Measurements from ENCODE around the gene WDTC1. TPM values are rescaled to one million over a fixed set of nuclear protein-coding genes. Genes with fewer than 3 reads are reported as not detected.

Gene WDTC1
- total and polyA plus RNA-seq, 4 donors: 4.6 to 25.0 (median 19.6) TPM

DNA sequence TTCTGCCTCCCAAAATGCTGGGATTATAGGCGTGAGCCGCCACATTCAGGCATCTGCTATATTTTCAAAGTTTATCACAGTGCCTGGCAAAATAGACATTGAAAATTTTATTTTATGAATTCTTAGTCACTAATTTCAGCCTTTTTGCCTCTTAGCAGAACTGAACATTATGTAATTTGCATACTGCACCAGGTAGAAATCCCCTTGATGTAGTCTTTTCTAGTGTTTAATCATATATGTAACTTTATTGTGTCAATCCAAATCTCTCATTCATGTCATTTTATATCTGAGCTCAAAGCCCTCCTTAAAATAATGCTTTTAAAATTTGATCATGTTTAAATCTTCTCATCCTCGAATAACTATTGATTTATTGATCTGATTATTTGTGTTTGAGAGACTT is 19.2 kb downstream of the WDTC1 start:
- Histone ChIP-seq H3K4me1 (ENCODE audit: control insufficient read depth in 4 of 4, insufficient read depth in 4 of 4, low read length in 3 of 4) (peaks cover 0 to 5% (median under 1%) of the 10 kb centered on the region in 4 donors), H3K27ac (ENCODE audit: low read depth in 1 of 2, low read length in 2 of 2) (no peak overlapping the region)
- 73% methylated on average over 3 of the region's 3 CpGs for WGBS

GRCh38 chr1:27255136-27255535 is 20.7 kb downstream of the WDTC1 start:
- peaks cover 0 to 5% (median under 1%) of the 10 kb centered on the region in 4 donors for H3K4me1 ChIP-seq (ENCODE audit: control insufficient read depth in 4 of 4, insufficient read depth in 4 of 4, low read length in 3 of 4)
- no peak overlapping the region for H3K27ac ChIP-seq (ENCODE audit: low read depth in 1 of 2, low read length in 2 of 2)
- H3K27me3 ChIP-seq (ENCODE audit: control insufficient read depth in 4 of 4, insufficient read depth in 4 of 4, low read length in 3 of 4): no peaks in the 10 kb centered on the region
- DNase-seq (ENCODE audit: low spot score): no peak
- no peak overlapping the region for H3K4me3 ChIP-seq (ENCODE audit: low read depth in 1 of 3, low read length in 3 of 3)
- TF ChIP-seq SP1 (IDR thresholded peaks at IDR 0.05) (no peak), GABPA (IDR thresholded peaks at IDR 0.05 in 1 of 2, conservative IDR thresholded peaks at IDR 0.05 in 1 of 2) (no peak), FOXA1 (IDR thresholded peaks at IDR 0.05) (no peak), RXRA (IDR thresholded peaks at IDR 0.05) (no peak), RAD21 (IDR thresholded peaks at IDR 0.05) (no peak), EGR1 (IDR thresholded peaks at IDR 0.05; ENCODE audit: low read depth in 2 of 2) (no peak), YY1 (IDR thresholded peaks at IDR 0.05) (no peak), NR2F2 (IDR thresholded peaks at IDR 0.05) (no peak), FOXA2 (IDR thresholded peaks at IDR 0.05) (no peak)
- TF ChIP-seq, protein P1, sequence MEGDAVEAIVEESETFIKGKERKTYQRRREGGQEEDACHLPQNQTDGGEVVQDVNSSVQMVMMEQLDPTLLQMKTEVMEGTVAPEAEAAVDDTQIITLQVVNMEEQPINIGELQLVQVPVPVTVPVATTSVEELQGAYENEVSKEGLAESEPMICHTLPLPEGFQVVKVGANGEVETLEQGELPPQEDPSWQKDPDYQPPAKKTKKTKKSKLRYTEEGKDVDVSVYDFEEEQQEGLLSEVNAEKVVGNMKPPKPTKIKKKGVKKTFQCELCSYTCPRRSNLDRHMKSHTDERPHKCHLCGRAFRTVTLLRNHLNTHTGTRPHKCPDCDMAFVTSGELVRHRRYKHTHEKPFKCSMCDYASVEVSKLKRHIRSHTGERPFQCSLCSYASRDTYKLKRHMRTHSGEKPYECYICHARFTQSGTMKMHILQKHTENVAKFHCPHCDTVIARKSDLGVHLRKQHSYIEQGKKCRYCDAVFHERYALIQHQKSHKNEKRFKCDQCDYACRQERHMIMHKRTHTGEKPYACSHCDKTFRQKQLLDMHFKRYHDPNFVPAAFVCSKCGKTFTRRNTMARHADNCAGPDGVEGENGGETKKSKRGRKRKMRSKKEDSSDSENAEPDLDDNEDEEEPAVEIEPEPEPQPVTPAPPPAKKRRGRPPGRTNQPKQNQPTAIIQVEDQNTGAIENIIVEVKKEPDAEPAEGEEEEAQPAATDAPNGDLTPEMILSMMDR (IDR thresholded peaks at IDR 0.05; ENCODE audit: low read depth, low read length, missing input control): no peak
- H3K9me3 ChIP-seq (ENCODE audit: control insufficient read depth in 4 of 4, low read length in 3 of 4): no peaks in the 10 kb centered on the region
- no peak overlapping the region for H3K9ac ChIP-seq (ENCODE audit: low read depth in 1 of 2, low read length in 2 of 2)
- H3K36me3 ChIP-seq (ENCODE audit: control insufficient read depth in 4 of 4, insufficient read depth in 3 of 4, low read depth in 1 of 4, low read length in 3 of 4): no peaks in the 10 kb centered on the region

More for the DNA sequence above, 19.2 kb downstream of the WDTC1 start:
- no peak overlapping the region for H3K9ac ChIP-seq (ENCODE audit: low read depth in 1 of 2, low read length in 2 of 2)
- H3K36me3 ChIP-seq (ENCODE audit: control insufficient read depth in 4 of 4, insufficient read depth in 3 of 4, low read depth in 1 of 4, low read length in 3 of 4): no peaks in the 10 kb centered on the region
- H3K4me3 ChIP-seq (ENCODE audit: low read depth in 1 of 3, low read length in 3 of 3): no peak overlapping the region
- H3K9me3 ChIP-seq (ENCODE audit: control insufficient read depth in 4 of 4, low read length in 3 of 4): no peaks in the 10 kb centered on the region
- no peak for TF ChIP-seq NR2F2 (IDR thresholded peaks at IDR 0.05)
- no peak for TF ChIP-seq TAF1 (conservative IDR thresholded peaks at IDR 0.05)
- no peak for TF ChIP-seq FOXA2 (IDR thresholded peaks at IDR 0.05)
- no peak for TF ChIP-seq RXRA (IDR thresholded peaks at IDR 0.05)
- TF ChIP-seq, protein P2, sequence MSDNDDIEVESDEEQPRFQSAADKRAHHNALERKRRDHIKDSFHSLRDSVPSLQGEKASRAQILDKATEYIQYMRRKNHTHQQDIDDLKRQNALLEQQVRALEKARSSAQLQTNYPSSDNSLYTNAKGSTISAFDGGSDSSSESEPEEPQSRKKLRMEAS (IDR thresholded peaks at IDR 0.05): no peak
- TF ChIP-seq HNF4A (conservative IDR thresholded peaks at IDR 0.05): no peak
- TF ChIP-seq REST (IDR thresholded peaks at IDR 0.05): no peak
- no peak for TF ChIP-seq EGR1 (IDR thresholded peaks at IDR 0.05; ENCODE audit: low read depth in 2 of 2)
- TF ChIP-seq GABPA (IDR thresholded peaks at IDR 0.05 in 1 of 2, conservative IDR thresholded peaks at IDR 0.05 in 1 of 2): no peak
- TF ChIP-seq, protein P3, sequence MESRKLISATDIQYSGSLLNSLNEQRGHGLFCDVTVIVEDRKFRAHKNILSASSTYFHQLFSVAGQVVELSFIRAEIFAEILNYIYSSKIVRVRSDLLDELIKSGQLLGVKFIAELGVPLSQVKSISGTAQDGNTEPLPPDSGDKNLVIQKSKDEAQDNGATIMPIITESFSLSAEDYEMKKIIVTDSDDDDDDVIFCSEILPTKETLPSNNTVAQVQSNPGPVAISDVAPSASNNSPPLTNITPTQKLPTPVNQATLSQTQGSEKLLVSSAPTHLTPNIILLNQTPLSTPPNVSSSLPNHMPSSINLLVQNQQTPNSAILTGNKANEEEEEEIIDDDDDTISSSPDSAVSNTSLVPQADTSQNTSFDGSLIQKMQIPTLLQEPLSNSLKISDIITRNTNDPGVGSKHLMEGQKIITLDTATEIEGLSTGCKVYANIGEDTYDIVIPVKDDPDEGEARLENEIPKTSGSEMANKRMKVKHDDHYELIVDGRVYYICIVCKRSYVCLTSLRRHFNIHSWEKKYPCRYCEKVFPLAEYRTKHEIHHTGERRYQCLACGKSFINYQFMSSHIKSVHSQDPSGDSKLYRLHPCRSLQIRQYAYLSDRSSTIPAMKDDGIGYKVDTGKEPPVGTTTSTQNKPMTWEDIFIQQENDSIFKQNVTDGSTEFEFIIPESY (IDR thresholded peaks at IDR 0.05): no peak
- no peak for TF ChIP-seq FOXA1 (IDR thresholded peaks at IDR 0.05)
- TF ChIP-seq HNF4G (IDR thresholded peaks at IDR 0.05): no peak
- no peak for TF ChIP-seq SP1 (IDR thresholded peaks at IDR 0.05)
- no peaks in the 10 kb centered on the region for H3K27me3 ChIP-seq (ENCODE audit: control insufficient read depth in 4 of 4, insufficient read depth in 4 of 4, low read length in 3 of 4)
- DNase-seq (ENCODE audit: low spot score): no peak
